Hepatocyte (in vitro differentiated cells): ENCODE data around the gene SHC3.

ENCODE experiments used
- EZH2 ChIP-seq: fragments of 200-600 bp; sonication (generic); IDR thresholded peaks from 2 replicates; pipeline ENCODE4 v1.6.1; 2016; ENCODE audit warnings: antibody characterized with exemption, mild to moderate bottlenecking, borderline replicate concordance
- TF ChIP-seq, protein P1 (sequence below): fragments of 200-600 bp; sonication (generic); IDR thresholded peaks from 2 replicates; pipeline ENCODE4 v1.5.1; 2016; ENCODE audit warnings: antibody characterized with exemption, mild to moderate bottlenecking; ENCODE audit not compliant: poor library complexity

DNA sequence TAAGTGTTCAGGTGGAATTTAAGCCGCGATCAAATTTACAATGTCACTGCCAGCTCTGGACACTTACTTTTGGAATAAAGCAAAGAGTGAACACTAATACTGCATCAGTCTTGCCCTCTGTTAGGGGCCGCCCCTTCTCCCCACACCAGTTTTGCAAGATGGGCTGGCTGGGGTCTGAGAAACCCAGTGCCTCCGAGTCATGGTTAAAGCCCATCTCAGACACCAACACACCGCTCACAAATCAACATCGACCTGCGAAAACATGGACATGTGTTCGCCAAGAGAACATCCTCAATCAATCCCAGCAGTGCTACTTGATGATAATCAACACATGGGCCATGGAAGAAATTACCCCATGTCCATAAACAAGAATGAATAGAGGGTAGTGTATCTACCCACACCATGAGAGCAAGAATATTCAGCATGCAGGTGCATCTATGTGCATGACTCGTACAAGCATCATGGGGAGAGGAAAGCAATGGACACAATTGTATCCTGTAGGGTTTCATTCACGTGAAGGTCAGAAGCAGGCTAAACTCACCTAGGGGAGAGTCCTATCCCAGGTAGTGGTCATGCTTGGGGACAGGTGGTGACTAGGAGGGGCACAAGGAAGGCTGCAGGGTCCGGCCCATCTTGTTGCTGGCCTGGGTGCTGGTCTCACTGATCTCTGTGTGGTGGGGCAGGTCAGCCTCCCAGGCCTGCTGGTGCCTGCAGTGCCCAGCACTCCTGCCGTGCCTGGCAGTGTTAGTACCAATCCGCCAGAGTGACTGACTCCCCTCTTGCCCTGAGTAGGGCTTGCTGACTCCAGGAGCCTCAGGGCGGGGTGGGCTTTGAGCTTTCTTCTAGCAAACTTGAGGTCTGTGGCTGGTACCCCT, 182.3 kb downstream of the SHC3 start:
- TF ChIP-seq, protein P1, sequence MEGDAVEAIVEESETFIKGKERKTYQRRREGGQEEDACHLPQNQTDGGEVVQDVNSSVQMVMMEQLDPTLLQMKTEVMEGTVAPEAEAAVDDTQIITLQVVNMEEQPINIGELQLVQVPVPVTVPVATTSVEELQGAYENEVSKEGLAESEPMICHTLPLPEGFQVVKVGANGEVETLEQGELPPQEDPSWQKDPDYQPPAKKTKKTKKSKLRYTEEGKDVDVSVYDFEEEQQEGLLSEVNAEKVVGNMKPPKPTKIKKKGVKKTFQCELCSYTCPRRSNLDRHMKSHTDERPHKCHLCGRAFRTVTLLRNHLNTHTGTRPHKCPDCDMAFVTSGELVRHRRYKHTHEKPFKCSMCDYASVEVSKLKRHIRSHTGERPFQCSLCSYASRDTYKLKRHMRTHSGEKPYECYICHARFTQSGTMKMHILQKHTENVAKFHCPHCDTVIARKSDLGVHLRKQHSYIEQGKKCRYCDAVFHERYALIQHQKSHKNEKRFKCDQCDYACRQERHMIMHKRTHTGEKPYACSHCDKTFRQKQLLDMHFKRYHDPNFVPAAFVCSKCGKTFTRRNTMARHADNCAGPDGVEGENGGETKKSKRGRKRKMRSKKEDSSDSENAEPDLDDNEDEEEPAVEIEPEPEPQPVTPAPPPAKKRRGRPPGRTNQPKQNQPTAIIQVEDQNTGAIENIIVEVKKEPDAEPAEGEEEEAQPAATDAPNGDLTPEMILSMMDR: no peak
- no peak for TF ChIP-seq EZH2
